ENCODE results near the gene DLGAP4.

The DLGAP4 gene

DNA sequence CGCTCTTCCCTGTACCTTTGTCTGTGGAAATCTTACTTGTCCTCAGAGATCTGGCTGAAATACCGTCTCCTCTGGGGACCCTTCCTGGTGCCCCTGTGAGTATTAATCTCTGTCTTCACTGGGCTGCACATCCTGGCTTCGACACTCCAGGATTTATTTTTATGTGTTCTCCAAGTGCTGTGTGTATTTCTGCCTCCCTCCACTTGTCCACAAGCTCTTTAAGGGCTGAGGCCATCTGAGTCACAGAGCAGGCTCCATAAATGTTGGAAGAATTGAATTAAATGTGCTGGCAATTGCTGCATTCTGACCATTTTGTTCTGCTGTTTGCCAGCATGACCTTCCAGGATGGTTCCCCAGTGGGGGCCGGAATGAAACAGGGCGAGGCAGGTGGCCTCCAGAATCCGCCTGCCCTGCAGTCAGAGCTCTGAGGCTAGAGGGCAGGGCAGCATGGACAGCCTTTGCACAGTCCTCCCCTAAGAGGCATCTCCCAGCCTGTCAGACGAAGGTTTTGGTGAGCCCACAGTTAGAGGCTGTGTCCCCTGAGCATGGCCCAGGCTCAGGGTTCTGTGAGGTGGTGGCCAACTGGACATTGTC lies 105.8 kb downstream of the DLGAP4 start:
- no peak for DNase-seq (ENCODE audit: low read depth)

- no peak for DNase-seq (ENCODE audit: low read depth)
Measured at GRCh38 chr20:36415475-36416002, 109.4 kb downstream of the DLGAP4 start.

GRCh38 chr20:36418711-36419110 lies 112.6 kb downstream of the DLGAP4 start:
- DNase-seq (ENCODE audit: low read depth), result no peak

DNA sequence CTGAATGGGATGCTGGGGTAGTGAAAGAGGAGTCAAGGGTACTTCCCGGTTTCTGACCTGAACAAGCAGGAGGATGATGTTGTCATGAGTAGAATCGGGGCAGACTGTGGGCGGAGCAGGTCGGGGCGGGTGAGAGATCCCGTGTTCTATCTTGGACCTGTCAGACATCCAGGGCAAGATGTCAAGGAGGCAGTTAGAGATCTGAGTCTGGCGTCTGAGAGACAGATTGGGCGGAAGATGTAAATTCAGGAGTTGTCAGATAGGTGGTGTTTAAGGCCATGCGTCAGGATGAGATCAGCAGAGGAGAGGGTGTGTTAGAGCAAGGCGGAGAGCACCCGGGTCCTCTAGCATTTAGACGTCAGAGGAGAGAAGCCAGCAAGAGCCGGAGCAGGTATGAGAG lies 115.5 kb downstream of the DLGAP4 start:
- DNase-seq (ENCODE audit: low read depth), result no peak

DNA sequence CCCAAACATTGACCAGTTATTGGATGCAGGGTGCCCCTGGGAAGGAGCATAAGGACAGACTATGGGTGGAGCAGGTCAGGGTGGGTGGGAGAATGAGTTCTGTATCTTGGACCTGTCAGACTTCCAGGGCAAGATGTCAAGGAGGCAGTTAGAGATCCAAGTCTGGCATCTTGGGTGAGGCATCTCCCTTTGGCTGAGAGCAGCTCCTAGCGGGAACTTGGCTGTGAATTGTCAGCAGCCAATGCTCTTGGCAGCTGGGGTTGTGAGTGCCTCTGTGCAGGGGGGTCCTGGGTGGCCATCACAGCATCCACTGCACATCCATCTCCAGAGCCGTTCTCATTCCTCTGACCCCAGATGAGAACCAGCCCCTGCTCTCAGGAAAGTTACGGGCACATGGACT lies 118.2 kb downstream of the DLGAP4 start:
- no peak for DNase-seq (ENCODE audit: low read depth)

DNA sequence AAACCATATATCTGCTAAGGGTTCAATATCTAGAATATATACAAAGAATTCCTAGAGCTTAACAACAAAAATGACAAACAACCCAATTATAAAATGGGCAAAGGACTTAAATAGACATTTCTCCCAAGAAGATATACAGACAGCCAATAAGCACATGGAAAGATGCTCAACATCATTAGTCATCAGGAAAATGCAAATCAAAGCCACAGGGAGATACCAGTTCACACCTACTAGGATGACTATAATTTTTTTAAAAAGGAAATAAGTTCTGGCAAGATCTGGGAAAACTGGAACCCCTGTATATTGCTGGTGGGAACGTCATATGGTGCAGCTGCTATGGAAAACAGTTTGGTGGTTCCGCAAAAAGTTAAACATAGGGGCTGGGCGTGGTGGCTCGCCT lies 119.0 kb downstream of the DLGAP4 start:
- no peak for DNase-seq (ENCODE audit: low read depth)

DNA sequence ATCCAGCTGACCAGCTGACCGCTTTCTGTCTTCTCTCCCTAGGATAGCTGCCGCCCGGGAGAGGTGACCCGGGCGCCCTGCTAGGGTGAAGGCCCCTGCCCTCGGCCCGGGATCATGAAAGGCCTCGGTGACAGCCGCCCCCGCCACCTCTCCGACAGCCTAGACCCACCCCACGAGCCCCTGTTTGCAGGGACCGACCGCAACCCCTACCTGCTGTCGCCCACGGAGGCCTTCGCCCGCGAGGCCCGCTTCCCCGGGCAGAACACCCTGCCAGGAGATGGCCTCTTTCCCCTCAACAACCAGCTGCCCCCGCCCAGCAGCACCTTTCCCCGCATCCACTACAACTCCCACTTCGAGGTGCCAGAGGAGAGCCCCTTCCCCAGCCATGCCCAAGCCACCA lies 125.5 kb downstream of the DLGAP4 start:
- DNase-seq (ENCODE audit: low read depth), result no peak

DNA sequence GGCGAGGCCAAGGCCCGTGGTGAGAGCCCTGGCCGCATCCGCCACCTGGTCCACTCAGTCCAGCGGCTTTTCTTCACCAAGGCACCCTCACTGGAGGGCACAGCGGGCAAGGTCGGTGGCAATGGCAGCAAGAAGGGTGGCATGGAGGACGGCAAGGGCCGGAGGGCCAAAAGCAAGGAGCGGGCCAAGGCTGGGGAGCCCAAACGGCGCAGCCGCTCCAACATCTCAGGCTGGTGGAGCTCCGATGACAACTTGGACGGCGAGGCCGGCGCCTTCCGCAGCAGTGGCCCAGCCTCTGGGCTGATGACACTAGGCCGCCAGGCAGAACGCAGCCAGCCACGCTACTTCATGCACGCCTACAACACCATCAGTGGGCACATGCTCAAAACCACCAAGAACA lies 126.0 kb downstream of the DLGAP4 start:
- DNase-seq (ENCODE audit: low read depth), result no peak

DNA sequence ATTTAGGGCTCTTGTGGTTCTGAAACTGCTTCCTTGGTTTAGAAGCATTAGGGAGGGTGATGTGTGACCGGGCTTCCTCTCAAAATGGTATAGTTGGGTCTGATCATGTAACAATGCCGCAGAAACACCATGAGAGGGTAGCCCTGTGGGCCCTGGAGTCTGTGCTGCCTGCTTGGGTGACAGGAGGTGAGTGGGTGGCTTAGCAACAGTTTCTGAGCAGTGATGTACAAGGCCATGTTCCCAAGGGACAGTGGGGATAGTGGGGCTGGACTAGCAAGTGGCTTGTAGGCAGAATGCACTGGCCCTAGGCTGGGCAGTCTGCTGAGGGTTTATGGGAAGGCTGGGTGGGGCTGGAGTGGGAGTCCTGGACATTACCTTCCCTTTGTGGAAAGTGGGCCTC lies 128.2 kb downstream of the DLGAP4 start:
- DNase-seq (ENCODE audit: low read depth), result no peak

DNA sequence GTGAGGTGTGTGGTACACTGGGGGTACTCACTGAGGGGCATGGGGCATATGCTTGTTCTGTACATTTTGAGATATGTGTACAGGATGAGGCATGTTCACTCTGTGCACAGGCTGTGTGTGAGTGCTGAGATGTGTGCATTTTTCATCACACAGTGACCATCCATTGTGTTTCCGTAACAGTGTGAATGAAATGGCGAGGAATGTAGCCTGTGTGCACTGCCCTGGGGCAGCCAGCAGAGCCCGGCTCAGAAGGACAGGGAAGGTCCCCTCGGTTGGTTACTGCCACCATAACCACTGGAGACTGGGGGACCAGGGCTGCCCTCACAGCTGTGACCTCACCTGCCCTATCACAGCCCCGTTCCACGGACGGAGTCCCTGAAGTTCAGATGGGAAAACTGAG lies 129.0 kb downstream of the DLGAP4 start:
- DNase-seq (ENCODE audit: low read depth), result no peak

DNA sequence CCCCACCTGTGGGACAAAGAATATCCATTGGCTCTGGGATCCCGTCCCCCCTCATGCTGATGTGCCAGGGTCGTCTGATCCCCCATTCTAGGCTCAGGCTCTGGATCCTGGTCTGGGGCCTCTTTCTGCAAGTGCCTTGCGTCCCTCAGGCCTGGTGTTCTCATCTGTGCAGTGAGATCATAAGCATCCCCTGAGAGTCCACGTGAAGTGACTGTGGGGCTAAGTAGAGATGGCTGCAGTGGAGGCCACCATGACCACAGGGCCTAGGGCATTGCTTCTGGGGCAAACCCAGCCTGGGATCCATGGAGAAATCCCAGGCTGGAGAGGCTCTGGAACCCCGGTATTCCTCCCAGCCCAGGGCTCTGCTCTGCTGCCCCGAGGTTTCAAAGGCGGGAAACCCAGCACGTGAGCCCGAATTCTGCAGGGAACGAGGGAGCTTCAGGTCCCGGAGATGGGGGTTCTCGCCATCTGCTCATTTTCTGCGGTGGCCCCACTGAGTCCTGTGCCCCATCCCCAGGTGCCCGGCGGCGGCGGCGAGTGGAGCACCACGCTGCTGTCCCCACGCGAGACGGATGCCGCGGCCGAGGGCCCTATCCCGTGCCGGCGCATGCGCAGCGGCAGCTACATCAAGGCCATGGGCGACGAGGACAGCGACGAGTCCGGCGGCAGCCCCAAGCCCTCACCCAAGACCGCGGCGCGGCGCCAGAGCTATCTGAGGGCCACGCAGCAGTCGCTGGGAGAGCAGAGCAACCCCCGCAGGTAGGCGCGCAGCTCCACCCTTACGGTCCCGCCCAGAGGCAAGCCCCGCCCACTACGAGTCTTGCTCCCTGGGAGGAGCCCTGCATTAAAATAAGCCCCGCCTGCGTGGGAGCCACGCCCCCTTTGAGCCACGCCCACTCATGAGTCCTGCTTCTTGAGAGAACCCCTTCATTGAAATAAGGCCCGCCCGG lies 129.7 kb downstream of the DLGAP4 start:
- DNase-seq (ENCODE audit: low read depth), result peak; percentile 18

DNA sequence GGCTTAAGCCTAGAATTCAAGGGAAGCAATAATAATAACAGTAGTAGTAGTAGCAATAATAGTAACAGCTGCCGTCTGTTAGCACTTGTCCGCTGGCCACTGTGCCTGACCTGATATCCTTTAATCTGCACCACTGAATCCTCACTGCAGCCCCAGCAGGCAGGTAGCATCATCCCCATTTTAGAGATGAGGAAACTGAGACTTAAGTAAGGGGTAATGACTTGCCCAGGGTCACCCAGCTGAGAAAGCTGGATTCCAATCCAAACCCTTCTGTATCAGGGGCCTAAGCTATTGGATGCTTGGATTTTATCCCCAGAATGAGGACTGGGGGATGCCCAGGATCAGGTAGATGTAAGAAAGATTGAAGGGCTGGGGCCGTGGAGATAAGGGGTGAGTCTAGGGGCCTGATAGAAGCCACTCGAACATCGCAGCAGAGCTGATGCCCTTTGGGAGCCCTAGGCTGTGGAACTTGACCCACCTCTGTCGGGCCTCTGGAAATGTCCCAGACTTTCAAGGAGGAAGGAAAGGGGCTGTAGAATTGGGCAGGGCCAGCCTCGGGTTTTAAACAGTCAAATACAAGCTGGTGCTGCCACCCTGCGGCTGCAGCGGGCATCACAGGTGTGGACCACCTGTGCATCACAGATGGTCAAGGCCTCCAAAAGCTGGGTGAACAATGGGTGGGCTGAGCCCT lies 133.0 kb downstream of the DLGAP4 start:
- DNase-seq (ENCODE audit: low read depth), result peak; percentile 33

DNA sequence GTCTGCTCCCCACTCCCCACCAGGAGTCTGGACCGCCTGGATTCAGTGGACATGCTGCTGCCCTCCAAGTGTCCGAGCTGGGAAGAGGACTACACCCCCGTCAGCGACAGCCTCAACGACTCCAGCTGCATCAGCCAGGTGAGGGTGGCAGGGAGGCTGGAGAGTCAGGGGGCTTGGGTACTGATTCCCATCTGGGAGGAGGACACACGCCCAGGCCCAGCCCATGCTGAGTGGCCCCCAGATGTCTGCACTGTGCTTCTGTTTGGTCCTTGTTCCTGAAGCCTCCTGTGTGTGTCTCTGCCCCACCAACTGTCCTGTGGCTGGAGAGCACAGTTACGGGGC lies 133.6 kb downstream of the DLGAP4 start:
- DNase-seq (ENCODE audit: low read depth), result no peak

DNA sequence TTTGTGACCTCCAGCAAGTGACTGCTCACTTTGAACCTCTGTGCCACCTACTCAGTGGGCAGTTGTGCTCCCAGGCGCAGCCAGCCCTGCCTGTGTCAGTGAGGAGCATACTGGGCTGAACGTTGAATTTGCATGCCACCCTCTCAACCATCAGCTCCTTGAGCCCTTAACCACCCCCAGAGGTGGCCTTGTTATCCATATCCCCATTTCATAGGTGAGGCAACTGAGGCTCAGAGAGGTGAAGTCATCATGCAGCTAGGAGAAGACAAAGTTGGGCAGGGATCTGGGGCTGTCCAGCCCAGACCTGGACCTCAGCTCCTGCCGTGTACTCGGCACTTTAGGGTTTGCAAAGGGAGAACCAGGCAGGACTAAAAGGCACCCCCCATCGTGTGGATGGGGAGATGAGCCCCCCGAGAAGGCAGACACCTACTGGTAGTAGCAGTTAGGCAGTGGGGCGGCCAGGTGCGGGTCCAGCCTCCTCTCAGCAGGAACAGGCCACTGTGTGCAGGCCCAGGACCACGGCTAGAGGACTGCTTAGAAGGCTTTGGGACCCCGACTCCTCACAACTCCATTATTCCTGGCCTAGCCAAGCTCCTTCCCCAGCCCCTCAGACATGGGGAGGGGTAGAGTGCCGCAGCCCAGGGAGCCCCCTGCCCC lies 134.4 kb downstream of the DLGAP4 start:
- DNase-seq (ENCODE audit: low read depth), result no peak

DNA sequence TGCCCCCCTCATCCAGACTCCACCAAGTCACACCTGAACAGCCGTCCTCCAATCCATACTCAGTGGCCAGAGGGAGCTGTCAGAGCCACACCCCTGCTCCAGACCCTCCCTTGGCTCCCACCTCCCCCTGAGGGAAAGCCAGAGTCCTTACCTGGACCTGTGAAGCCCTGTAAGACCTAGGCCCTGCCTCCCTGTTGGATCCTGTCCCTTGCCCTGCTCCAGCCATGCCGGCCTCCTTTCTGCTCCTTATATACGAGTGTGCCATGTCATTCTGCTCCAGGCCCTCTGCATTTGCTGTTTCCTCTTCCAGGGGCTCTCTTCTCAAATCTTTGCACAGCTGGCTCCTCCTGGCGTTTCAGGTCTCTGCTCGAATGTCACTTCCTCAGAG lies 134.9 kb downstream of the DLGAP4 start:
- DNase-seq (ENCODE audit: low read depth), result no peak

- no peak for DNase-seq (ENCODE audit: low read depth)
Measured at GRCh38 chr20:36441416-36441815, 135.3 kb downstream of the DLGAP4 start.

DNA sequence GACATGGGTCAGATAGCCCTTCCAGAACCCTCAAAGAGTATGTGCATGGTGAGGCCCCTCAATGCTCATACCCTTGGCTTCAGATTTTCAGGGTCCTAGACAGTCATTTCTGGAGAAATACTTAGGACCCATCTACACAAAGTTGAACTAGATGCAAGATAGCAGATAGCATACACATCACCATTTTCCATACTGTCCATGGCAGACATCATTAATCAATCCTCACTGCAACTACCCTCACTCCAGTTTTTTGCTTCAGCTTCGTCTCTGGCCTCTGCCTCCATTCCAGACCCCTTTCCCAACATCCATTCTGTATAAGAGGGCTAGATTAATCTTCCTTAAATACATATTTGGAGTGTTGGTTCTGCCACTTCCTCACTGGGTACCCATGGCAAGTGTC lies 139.7 kb downstream of the DLGAP4 start:
- no peak for DNase-seq (ENCODE audit: low read depth)

- no peak for DNase-seq (ENCODE audit: low read depth)
Measured at GRCh38 chr20:36446557-36446956, 140.4 kb downstream of the DLGAP4 start.

GRCh38 chr20:36447101-36447500 lies 141.0 kb downstream of the DLGAP4 start:
- DNase-seq (ENCODE audit: low read depth), result no peak

- no peak for DNase-seq (ENCODE audit: low read depth)
Measured at GRCh38 chr20:36449663-36450062, 143.5 kb downstream of the DLGAP4 start.

DNA sequence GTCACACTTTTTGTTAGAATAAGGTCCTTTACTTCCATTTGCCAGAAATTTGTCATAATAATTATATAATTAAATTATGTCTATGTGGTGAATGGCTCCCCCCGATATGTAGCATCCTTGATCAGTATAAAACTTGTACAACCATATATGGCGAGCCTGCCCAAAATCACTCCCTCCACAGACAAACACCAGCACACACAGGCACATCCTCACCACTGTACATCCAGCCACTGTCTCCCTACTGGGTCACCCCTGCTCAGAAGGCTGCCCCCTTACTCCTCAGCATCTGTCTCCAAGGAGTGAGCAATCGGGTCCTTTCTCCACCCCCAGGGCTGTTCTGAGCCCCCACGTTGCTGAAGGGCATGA lies 148.2 kb downstream of the DLGAP4 start:
- no peak for DNase-seq (ENCODE audit: low read depth)

GRCh38 chr20:36454698-36455427 lies 148.7 kb downstream of the DLGAP4 start:
- no peak for DNase-seq (ENCODE audit: low read depth)

Data from fibroblast of the conjunctiva (primary cell).